ENCODE data around the gene FRS2.

Gene FRS2

GRCh38 chr12:69534389-69534822, 64.2 kb downstream of the FRS2 start:
- no peak for DNase-seq

GRCh38 chr12:69540987-69541386, 70.8 kb downstream of the FRS2 start:
- no peak for DNase-seq

GRCh38 chr12:69544087-69544486, 73.9 kb downstream of the FRS2 start:
- no peak for DNase-seq

GRCh38 chr12:69545081-69545480, 74.9 kb downstream of the FRS2 start:
- DNase-seq = no peak

GRCh38 chr12:69546693-69547438, 76.7 kb downstream of the FRS2 start:
- no peak for DNase-seq

GRCh38 chr12:69548687-69549086, 78.5 kb downstream of the FRS2 start:
- DNase-seq = no peak

- no peak for DNase-seq
These were observed 80.6 kb downstream of the FRS2 start for GRCh38 chr12:69550569-69551350.

- no peak for DNase-seq
These were observed 83.5 kb downstream of the FRS2 start for GRCh38 chr12:69553628-69554248.

- DNase-seq = no peak
These were observed 85.3 kb downstream of the FRS2 start for GRCh38 chr12:69555461-69555860.

- DNase-seq = no peak
These were observed 86.2 kb downstream of the FRS2 start for GRCh38 chr12:69556383-69556782.

GRCh38 chr12:69563166-69563762, 93.1 kb downstream of the FRS2 start:
- DNase-seq = no peak

- no peak for DNase-seq
These were observed 96.4 kb downstream of the FRS2 start for GRCh38 chr12:69566603-69567002.

GRCh38 chr12:69569236-69569635, 99.0 kb downstream of the FRS2 start:
- DNase-seq = no peak

- no peak for DNase-seq
These were observed 99.9 kb downstream of the FRS2 start for GRCh38 chr12:69570000-69570516.

- DNase-seq = peak; percentile 51
These were observed 100.6 kb downstream of the FRS2 start for GRCh38 chr12:69570545-69571399.

GRCh38 chr12:69575346-69575745, 105.2 kb downstream of the FRS2 start:
- no peak for DNase-seq

- no peak for DNase-seq
These were observed 108.1 kb downstream of the FRS2 start for GRCh38 chr12:69578283-69578682.

- DNase-seq = no peak
These were observed 108.8 kb downstream of the FRS2 start for GRCh38 chr12:69579029-69579428.

GRCh38 chr12:69580074-69580473, 109.9 kb downstream of the FRS2 start:
- no peak for DNase-seq

GRCh38 chr12:69583203-69583602, 113.0 kb downstream of the FRS2 start:
- DNase-seq = no peak

- peak; percentile 97 for DNase-seq
These were observed 115.2 kb downstream of the FRS2 start, which contains the start of gene CCT2 for GRCh38 chr12:69585189-69586062. CCT2 (plus strand) TSS chr12:69585459; CDS start chr12:69585522, 63 bp downstream.

All from effector CD4-positive, alpha-beta T cell (primary cell).